AG20443 (cell line): ENCODE data around the gene PPM1N.

Experiments
- DNase-seq: peaks from one replicate; pipeline ENCODE4 v3.0.0; 2012; ENCODE audit warnings: low spot score, mixed read lengths

The PPM1N gene

GRCh38 chr19:45471111-45471930 lies 26.9 kb upstream of the PPM1N start:
- DNase-seq: no peak

GRCh38 chr19:45471931-45472562 lies 26.2 kb upstream of the PPM1N start:
- no peak for DNase-seq

- peak; percentile 24 for DNase-seq
Measured at GRCh38 chr19:45472563-45473366, 25.5 kb upstream of the PPM1N start.

GRCh38 chr19:45473367-45473681 lies 24.9 kb upstream of the PPM1N start:
- no peak for DNase-seq

GRCh38 chr19:45473682-45474605 lies 24.3 kb upstream of the PPM1N start:
- DNase-seq: no peak

- peak; percentile 17 for DNase-seq
Measured at GRCh38 chr19:45474606-45475521, 23.4 kb upstream of the PPM1N start.

GRCh38 chr19:45475537-45476291 lies 22.5 kb upstream of the PPM1N start:
- no peak for DNase-seq

- DNase-seq: no peak
Measured at GRCh38 chr19:45476304-45476703, 21.9 kb upstream of the PPM1N start.

- no peak for DNase-seq
Measured at GRCh38 chr19:45477186-45477585, 21.1 kb upstream of the PPM1N start.

GRCh38 chr19:45477713-45478453 lies 20.4 kb upstream of the PPM1N start:
- no peak for DNase-seq

- DNase-seq: peak; percentile 81
Measured at GRCh38 chr19:45478454-45479238, 19.6 kb upstream of the PPM1N start.

- no peak for DNase-seq
Measured at GRCh38 chr19:45483033-45483432, 15.2 kb upstream of the PPM1N start.

- DNase-seq: no peak
Measured at GRCh38 chr19:45484273-45484945, 13.8 kb upstream of the PPM1N start.

GRCh38 chr19:45485305-45486077 lies 12.8 kb upstream of the PPM1N start:
- peak; percentile 92 for DNase-seq

GRCh38 chr19:45488708-45489107 lies 9.5 kb upstream of the PPM1N start:
- DNase-seq: no peak

GRCh38 chr19:45489216-45489855 lies 8.9 kb upstream of the PPM1N start:
- no peak for DNase-seq
